Neural progenitor cell (in vitro differentiated cells): ENCODE measurements around the gene TERB2.
"Not testable (repeated sequence)": the region's sequence is repeated elsewhere in the genome, so short reads cannot be mapped to it uniquely, and the experiment has no call there.

Experiments
- EZH2 ChIP-seq: fragments of 200-600 bp; sonication (generic); IDR thresholded peaks from 2 replicates; pipeline ENCODE4 v1.6.1; 2017; ENCODE audit warnings: antibody characterized with exemption, mild to moderate bottlenecking, moderate library complexity
- TF ChIP-seq, protein P1 (sequence below): fragments of 200-600 bp; sonication (generic); IDR thresholded peaks from 2 replicates; pipeline ENCODE4 v1.5.1; 2017; ENCODE audit warnings: antibody characterized with exemption, mild to moderate bottlenecking

DNA sequence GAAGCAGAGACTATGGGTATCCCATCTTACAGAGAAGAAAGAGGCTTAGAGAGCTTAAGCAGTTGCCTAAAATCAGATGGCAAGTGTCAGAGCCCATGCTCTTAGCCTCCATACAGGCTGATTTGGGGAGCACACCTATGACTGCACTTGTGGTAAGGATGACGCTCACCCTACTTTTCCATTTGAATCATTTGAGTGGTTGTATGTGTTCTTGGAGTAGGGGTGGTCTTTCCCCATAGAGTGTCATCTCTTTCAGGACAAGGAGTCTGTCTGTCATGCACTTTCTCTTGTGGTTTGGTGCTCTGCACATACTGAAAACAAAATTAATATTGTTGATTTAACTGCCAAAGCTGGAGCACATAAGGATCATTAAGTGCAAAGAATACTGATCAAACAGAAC, 31.2 kb downstream of the TERB2 start:
- TF ChIP-seq, protein P1, sequence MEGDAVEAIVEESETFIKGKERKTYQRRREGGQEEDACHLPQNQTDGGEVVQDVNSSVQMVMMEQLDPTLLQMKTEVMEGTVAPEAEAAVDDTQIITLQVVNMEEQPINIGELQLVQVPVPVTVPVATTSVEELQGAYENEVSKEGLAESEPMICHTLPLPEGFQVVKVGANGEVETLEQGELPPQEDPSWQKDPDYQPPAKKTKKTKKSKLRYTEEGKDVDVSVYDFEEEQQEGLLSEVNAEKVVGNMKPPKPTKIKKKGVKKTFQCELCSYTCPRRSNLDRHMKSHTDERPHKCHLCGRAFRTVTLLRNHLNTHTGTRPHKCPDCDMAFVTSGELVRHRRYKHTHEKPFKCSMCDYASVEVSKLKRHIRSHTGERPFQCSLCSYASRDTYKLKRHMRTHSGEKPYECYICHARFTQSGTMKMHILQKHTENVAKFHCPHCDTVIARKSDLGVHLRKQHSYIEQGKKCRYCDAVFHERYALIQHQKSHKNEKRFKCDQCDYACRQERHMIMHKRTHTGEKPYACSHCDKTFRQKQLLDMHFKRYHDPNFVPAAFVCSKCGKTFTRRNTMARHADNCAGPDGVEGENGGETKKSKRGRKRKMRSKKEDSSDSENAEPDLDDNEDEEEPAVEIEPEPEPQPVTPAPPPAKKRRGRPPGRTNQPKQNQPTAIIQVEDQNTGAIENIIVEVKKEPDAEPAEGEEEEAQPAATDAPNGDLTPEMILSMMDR, result not testable (repeated sequence)
- TF ChIP-seq EZH2, result not testable (repeated sequence)
